Sigmoid colon (tissue), 4 donors: ENCODE measurements around the gene CYB561D1.

ENCODE experiments used
- POLR2A ChIP-seq, 2 donors: fragments of 450-650 bp; IDR thresholded peaks; one replicate each; pipeline ENCODE4 v1.6.1; 2016; ENCODE audit warnings: antibody characterized with exemption in 2 of 2, mild to moderate bottlenecking in 2 of 2, moderate library complexity in 2 of 2
- POLR2AphosphoS5 ChIP-seq, 4 donors: sonication (generic); formaldehyde crosslinking; IDR thresholded peaks; one replicate each; pipeline ENCODE4 v1.6.1; 2017; ENCODE audit warnings: antibody characterized with exemption in 4 of 4
- TF ChIP-seq, protein P1 (sequence below), 4 experiments: fragments of 450-650 bp in 3 of 4; fragments of 200-600 bp in 1 of 4; IDR thresholded peaks; one replicate each; pipeline ENCODE4 v1.5.1; 2016 to 2019; ENCODE audit warnings: antibody characterized with exemption in 4 of 4, mild to moderate bottlenecking in 3 of 4, moderate library complexity in 2 of 4

DNA sequence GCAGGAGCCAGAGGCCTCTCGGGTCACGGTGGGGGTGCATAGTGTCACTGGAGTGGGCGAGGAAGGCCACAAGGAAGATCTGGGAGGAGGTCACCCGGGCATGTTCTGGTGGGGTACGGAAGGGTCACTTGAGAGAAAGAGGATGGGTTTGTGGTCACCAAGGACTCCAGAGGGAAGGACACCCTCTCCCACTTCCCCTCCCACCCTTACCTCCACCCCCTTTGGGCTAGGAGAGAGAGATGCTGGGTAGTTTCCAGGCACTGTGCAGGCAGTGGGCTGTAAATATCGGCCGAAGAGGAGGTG, 14.9 kb downstream of the CYB561D1 start:
- TF ChIP-seq, protein P1, sequence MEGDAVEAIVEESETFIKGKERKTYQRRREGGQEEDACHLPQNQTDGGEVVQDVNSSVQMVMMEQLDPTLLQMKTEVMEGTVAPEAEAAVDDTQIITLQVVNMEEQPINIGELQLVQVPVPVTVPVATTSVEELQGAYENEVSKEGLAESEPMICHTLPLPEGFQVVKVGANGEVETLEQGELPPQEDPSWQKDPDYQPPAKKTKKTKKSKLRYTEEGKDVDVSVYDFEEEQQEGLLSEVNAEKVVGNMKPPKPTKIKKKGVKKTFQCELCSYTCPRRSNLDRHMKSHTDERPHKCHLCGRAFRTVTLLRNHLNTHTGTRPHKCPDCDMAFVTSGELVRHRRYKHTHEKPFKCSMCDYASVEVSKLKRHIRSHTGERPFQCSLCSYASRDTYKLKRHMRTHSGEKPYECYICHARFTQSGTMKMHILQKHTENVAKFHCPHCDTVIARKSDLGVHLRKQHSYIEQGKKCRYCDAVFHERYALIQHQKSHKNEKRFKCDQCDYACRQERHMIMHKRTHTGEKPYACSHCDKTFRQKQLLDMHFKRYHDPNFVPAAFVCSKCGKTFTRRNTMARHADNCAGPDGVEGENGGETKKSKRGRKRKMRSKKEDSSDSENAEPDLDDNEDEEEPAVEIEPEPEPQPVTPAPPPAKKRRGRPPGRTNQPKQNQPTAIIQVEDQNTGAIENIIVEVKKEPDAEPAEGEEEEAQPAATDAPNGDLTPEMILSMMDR (IDR thresholded peaks at IDR 0.05), result no peak
- TF ChIP-seq POLR2AphosphoS5 (IDR thresholded peaks at IDR 0.05), result no peak
- no peak for TF ChIP-seq POLR2A (IDR thresholded peaks at IDR 0.05)
